ENCODE measurements around the gene ZNF580.

The ZNF580 gene

GRCh38 chr19:55614711-55615542, 25.9 kb upstream of the ZNF580 start:
- TF ChIP-seq ZNF138 (tag by site-specific recombination; IDR thresholded peaks at IDR 0.05; ENCODE audit: borderline replicate concordance) = no peak
- TF ChIP-seq ZNF121 (tag by site-specific recombination; IDR thresholded peaks at IDR 0.05) = no peak
- TF ChIP-seq ZNF629 (tag by site-specific recombination; IDR thresholded peaks at IDR 0.05) = no peak
- no peak for TF ChIP-seq ZNF544 (tag by site-specific recombination; IDR thresholded peaks at IDR 0.05)
- TF ChIP-seq, protein P1, sequence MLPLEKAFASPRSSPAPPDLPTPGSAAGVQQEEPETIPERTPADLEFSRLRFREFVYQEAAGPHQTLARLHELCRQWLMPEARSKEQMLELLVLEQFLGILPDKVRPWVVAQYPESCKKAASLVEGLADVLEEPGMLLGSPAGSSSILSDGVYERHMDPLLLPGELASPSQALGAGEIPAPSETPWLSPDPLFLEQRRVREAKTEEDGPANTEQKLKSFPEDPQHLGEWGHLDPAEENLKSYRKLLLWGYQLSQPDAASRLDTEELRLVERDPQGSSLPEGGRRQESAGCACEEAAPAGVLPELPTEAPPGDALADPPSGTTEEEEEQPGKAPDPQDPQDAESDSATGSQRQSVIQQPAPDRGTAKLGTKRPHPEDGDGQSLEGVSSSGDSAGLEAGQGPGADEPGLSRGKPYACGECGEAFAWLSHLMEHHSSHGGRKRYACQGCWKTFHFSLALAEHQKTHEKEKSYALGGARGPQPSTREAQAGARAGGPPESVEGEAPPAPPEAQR (tag by site-specific recombination; IDR thresholded peaks at IDR 0.05) = no peak
- TF ChIP-seq ZNF560 (tag by site-specific recombination; IDR thresholded peaks at IDR 0.05; ENCODE audit: borderline replicate concordance) = no peak
- TF ChIP-seq, protein P2, sequence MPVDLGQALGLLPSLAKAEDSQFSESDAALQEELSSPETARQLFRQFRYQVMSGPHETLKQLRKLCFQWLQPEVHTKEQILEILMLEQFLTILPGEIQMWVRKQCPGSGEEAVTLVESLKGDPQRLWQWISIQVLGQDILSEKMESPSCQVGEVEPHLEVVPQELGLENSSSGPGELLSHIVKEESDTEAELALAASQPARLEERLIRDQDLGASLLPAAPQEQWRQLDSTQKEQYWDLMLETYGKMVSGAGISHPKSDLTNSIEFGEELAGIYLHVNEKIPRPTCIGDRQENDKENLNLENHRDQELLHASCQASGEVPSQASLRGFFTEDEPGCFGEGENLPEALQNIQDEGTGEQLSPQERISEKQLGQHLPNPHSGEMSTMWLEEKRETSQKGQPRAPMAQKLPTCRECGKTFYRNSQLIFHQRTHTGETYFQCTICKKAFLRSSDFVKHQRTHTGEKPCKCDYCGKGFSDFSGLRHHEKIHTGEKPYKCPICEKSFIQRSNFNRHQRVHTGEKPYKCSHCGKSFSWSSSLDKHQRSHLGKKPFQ (tag by site-specific recombination; IDR thresholded peaks at IDR 0.05) = no peak
- no peak for TF ChIP-seq ZBTB17 (tag by site-specific recombination; IDR thresholded peaks at IDR 0.05)
- TF ChIP-seq, protein P3, sequence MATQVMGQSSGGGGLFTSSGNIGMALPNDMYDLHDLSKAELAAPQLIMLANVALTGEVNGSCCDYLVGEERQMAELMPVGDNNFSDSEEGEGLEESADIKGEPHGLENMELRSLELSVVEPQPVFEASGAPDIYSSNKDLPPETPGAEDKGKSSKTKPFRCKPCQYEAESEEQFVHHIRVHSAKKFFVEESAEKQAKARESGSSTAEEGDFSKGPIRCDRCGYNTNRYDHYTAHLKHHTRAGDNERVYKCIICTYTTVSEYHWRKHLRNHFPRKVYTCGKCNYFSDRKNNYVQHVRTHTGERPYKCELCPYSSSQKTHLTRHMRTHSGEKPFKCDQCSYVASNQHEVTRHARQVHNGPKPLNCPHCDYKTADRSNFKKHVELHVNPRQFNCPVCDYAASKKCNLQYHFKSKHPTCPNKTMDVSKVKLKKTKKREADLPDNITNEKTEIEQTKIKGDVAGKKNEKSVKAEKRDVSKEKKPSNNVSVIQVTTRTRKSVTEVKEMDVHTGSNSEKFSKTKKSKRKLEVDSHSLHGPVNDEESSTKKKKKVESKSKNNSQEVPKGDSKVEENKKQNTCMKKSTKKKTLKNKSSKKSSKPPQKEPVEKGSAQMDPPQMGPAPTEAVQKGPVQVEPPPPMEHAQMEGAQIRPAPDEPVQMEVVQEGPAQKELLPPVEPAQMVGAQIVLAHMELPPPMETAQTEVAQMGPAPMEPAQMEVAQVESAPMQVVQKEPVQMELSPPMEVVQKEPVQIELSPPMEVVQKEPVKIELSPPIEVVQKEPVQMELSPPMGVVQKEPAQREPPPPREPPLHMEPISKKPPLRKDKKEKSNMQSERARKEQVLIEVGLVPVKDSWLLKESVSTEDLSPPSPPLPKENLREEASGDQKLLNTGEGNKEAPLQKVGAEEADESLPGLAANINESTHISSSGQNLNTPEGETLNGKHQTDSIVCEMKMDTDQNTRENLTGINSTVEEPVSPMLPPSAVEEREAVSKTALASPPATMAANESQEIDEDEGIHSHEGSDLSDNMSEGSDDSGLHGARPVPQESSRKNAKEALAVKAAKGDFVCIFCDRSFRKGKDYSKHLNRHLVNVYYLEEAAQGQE (tag by site-specific recombination; IDR thresholded peaks at IDR 0.05) = no peak
- no peak for TF ChIP-seq MEIS1 (CRISPR knock-in tag; IDR thresholded peaks at IDR 0.05; ENCODE audit: borderline replicate concordance)
- no peak for TF ChIP-seq ZNF529 (tag by site-specific recombination; IDR thresholded peaks at IDR 0.05; ENCODE audit: insufficient replicate concordance)
- no peak for TF ChIP-seq ZNF791 (tag by site-specific recombination; IDR thresholded peaks at IDR 0.05)
- no peak for TF ChIP-seq ZBTB26 (tag by site-specific recombination; optimal IDR thresholded peaks at IDR 0.05)
- no peak for TF ChIP-seq ZNF394 (tag by site-specific recombination; IDR thresholded peaks at IDR 0.05; ENCODE audit: borderline replicate concordance)
- TF ChIP-seq, protein P4, sequence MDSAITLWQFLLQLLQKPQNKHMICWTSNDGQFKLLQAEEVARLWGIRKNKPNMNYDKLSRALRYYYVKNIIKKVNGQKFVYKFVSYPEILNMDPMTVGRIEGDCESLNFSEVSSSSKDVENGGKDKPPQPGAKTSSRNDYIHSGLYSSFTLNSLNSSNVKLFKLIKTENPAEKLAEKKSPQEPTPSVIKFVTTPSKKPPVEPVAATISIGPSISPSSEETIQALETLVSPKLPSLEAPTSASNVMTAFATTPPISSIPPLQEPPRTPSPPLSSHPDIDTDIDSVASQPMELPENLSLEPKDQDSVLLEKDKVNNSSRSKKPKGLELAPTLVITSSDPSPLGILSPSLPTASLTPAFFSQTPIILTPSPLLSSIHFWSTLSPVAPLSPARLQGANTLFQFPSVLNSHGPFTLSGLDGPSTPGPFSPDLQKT (IDR thresholded peaks at IDR 0.05; ENCODE audit: borderline replicate concordance, low read depth, low read length) = no peak
- TF ChIP-seq, protein P5, sequence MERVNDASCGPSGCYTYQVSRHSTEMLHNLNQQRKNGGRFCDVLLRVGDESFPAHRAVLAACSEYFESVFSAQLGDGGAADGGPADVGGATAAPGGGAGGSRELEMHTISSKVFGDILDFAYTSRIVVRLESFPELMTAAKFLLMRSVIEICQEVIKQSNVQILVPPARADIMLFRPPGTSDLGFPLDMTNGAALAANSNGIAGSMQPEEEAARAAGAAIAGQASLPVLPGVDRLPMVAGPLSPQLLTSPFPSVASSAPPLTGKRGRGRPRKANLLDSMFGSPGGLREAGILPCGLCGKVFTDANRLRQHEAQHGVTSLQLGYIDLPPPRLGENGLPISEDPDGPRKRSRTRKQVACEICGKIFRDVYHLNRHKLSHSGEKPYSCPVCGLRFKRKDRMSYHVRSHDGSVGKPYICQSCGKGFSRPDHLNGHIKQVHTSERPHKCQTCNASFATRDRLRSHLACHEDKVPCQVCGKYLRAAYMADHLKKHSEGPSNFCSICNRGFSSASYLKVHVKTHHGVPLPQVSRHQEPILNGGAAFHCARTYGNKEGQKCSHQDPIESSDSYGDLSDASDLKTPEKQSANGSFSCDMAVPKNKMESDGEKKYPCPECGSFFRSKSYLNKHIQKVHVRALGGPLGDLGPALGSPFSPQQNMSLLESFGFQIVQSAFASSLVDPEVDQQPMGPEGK (tag by site-specific recombination; IDR thresholded peaks at IDR 0.05) = no peak
- Histone ChIP-seq H3K4me1 (ENCODE audit: control insufficient read depth, insufficient read depth, low read length) (no peaks in the 10 kb centered on the region), H3K27ac (ENCODE audit: extremely low read depth, low read depth, low read length) (no peak overlapping the region), H3K4me3 (ENCODE audit: low read depth, low read length) (no peak overlapping the region), H3K36me3 (ENCODE audit: control insufficient read depth in 2 of 2, insufficient read depth in 1 of 2, low read length in 2 of 2) (peaks cover 9 to 33% of the 10 kb centered on the region in 2 experiments; a peak in 2 of 3 replicates), H3K9me3 (ENCODE audit: control insufficient read depth, insufficient read depth, low read depth, low read length) (no peaks in the 10 kb centered on the region)
- CTCF ChIA-PET = no interaction called here
- POLR2A ChIA-PET = no interaction called here

Measured in HEK293 (cell line).